HEK293T (cell line): ENCODE data around the gene KDM4C.

Experiments used
- CTCF ChIA-PET: fragments of 350-600 bp; formaldehyde crosslinking; extraction: SDS; loops from one replicate; lab custom pipeline; 2021; ENCODE audit warnings: antibody characterized with exemption, inconsistent platforms; lab: Yijun Ruan, JAX
- POLR2A ChIA-PET: fragments of 350-600 bp; formaldehyde crosslinking; extraction: SDS; loops from one replicate; lab custom pipeline; 2020; ENCODE audit warnings: antibody characterized with exemption, inconsistent platforms; lab: Yijun Ruan, JAX
- DNase-seq: peaks from one replicate; pipeline ENCODE4 v3.0.0; 2012; ENCODE audit warnings: mixed read lengths; ENCODE audit errors: extremely low spot score
- ARNT ChIP-seq: fragments of 450-650 bp; IDR thresholded peaks from 2 replicates; pipeline ENCODE4 v1.6.1; 2017; ENCODE audit warnings: mild to moderate bottlenecking
- BHLHE40 ChIP-seq: fragments of 450-650 bp; IDR thresholded peaks from 2 replicates; pipeline ENCODE4 v1.6.1; 2016; ENCODE audit warnings: mild to moderate bottlenecking, moderate library complexity, borderline replicate concordance
- CTBP1 ChIP-seq: fragments of 450-650 bp; IDR thresholded peaks from 2 replicates; pipeline ENCODE4 v1.6.1; 2016; ENCODE audit warnings: borderline replicate concordance
- ELF4 ChIP-seq: fragments of 450-650 bp; IDR thresholded peaks from 2 replicates; pipeline ENCODE4 v1.6.1; 2017; ENCODE audit warnings: antibody characterized with exemption
- FOXA1 ChIP-seq: fragments of 450-650 bp; IDR thresholded peaks from 2 replicates; pipeline ENCODE4 v1.6.1; 2016; ENCODE audit warnings: mild to moderate bottlenecking
- FOXK2 ChIP-seq: fragments of 450-650 bp; IDR thresholded peaks from 2 replicates; pipeline ENCODE4 v1.6.1; 2016; ENCODE audit warnings: mild to moderate bottlenecking
- FOXM1 ChIP-seq: fragments of 450-650 bp; IDR thresholded peaks from 2 replicates; pipeline ENCODE4 v1.6.1; 2017; ENCODE audit warnings: mild to moderate bottlenecking, borderline replicate concordance
- HDGF ChIP-seq: fragments of 450-650 bp; IDR thresholded peaks from 2 replicates; pipeline ENCODE4 v1.6.1; 2017; ENCODE audit warnings: antibody characterized with exemption, borderline replicate concordance
- L3MBTL2 ChIP-seq: fragments of 450-650 bp; conservative IDR thresholded peaks from 2 replicates; pipeline ENCODE4 v1.6.1; 2016; ENCODE audit warnings: mild to moderate bottlenecking
- LEF1 ChIP-seq: fragments of 450-650 bp; IDR thresholded peaks from 2 replicates; pipeline ENCODE4 v1.6.1; 2017; ENCODE audit warnings: mild to moderate bottlenecking, borderline replicate concordance
- NFRKB ChIP-seq: fragments of 450-650 bp; IDR thresholded peaks from 2 replicates; pipeline ENCODE4 v1.6.1; 2016; ENCODE audit warnings: mild to moderate bottlenecking, moderate library complexity
- PKNOX1 ChIP-seq: fragments of 450-650 bp; IDR thresholded peaks from 2 replicates; pipeline ENCODE4 v1.6.1; 2016
- SP1 ChIP-seq: fragments of 450-650 bp; IDR thresholded peaks from 2 replicates; pipeline ENCODE4 v1.6.1; 2017
- SUZ12 ChIP-seq: fragments of 450-650 bp; IDR thresholded peaks from 2 replicates; pipeline ENCODE4 v1.6.1; 2016; ENCODE audit warnings: mild to moderate bottlenecking
- TARDBP ChIP-seq: fragments of 450-650 bp; IDR thresholded peaks from 2 replicates; pipeline ENCODE4 v1.6.1; 2016
- ZNF384 ChIP-seq: fragments of 450-650 bp; IDR thresholded peaks from 2 replicates; pipeline ENCODE4 v1.6.1; 2016

Gene KDM4C

GRCh38 chr9:6907772-6908381, 150.1 kb downstream of the KDM4C start:
- CTCF ChIA-PET = no interaction called here
- no peak for TF ChIP-seq SUZ12
- POLR2A ChIA-PET = no interaction called here
- DNase-seq = no peak

GRCh38 chr9:6909181-6909580, 151.4 kb downstream of the KDM4C start:
- ChIA-PET POLR2A (no interaction called here), CTCF (no interaction called here)
- no peak for DNase-seq
- TF ChIP-seq FOXM1 (no peak), CTBP1 (no peak), BHLHE40 (no peak), LEF1 (no peak), PKNOX1 (no peak), TARDBP (no peak), SP1 (no peak), SUZ12 (no peak), L3MBTL2 (no peak), ELF4 (no peak), HDGF (no peak), FOXK2 (no peak), NFRKB (no peak), ARNT (no peak)

- ChIA-PET CTCF (interaction anchor here (0.7 kb wide), 1 partner anchor 1341 kb away, joined by 3 read pairs; no protein-coding TSS in a partner anchor), POLR2A (no interaction called here)
- TF ChIP-seq NFRKB (no peak), ELF4 (no peak), FOXA1 (no peak), CTBP1 (no peak), SP1 (no peak), HDGF (no peak), ZNF384 (no peak)
- DNase-seq = no peak
Measured at GRCh38 chr9:6910032-6910431, 152.3 kb downstream of the KDM4C start.

GRCh38 chr9:6910497-6910896, 152.7 kb downstream of the KDM4C start:
- TF ChIP-seq SUZ12 (no peak), ELF4 (no peak), HDGF (no peak), PKNOX1 (no peak), FOXA1 (no peak)
- ChIA-PET POLR2A (no interaction called here), CTCF (no interaction called here)
- no peak for DNase-seq

GRCh38 chr9:6911901-6912638, 154.3 kb downstream of the KDM4C start:
- POLR2A ChIA-PET = no interaction called here
- no peak for TF ChIP-seq PKNOX1
- no peak for TF ChIP-seq HDGF
- TF ChIP-seq CTBP1 = no peak
- TF ChIP-seq L3MBTL2 = no peak
- no peak for TF ChIP-seq BHLHE40
- CTCF ChIA-PET = no interaction called here
- no peak for DNase-seq

GRCh38 chr9:6915635-6916034, 157.9 kb downstream of the KDM4C start:
- TF ChIP-seq L3MBTL2 (no peak), FOXK2 (no peak), SUZ12 (no peak), FOXA1 (no peak), BHLHE40 (no peak), ELF4 (no peak), ARNT (no peak), FOXM1 (no peak), CTBP1 (no peak), PKNOX1 (no peak), NFRKB (no peak), SP1 (no peak), TARDBP (no peak), ZNF384 (no peak), HDGF (no peak), LEF1 (no peak)
- peak; percentile 37 for DNase-seq
- ChIA-PET CTCF (interaction anchor here (0.6 to 1.6 kb wide), 2 partner anchors 76 to 89 kb away, joined by 5 read pairs; no protein-coding TSS in a partner anchor), POLR2A (no interaction called here)
